ENCODE results near the gene IFIT2.

Gene IFIT2

DNA sequence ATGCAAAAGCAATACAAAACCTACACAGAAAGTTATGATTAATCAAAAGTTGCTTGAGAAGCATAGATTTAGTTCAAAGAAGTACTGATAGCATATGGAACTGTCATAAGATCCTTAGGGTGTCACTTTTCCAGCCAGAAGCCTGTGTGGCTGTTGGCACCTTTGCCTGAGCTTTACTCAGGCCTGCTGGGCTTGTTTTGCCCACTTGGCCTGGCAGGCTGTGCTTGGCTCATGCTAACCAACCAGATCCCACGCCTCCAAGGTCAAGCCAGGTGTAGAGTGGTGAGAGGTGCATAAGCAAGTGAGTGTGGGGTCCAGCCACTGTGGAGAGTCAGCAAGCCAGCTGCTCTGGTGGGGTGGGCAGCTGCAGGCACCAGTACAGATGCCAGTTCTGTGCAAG is 38.3 kb upstream of the IFIT2 start:
- no peak overlapping the region for H3K4me3 ChIP-seq (ENCODE audit: low read depth, low read length)
- H3K9ac ChIP-seq (ENCODE audit: low read length): no peak overlapping the region
- no peak overlapping the region for H3K27ac ChIP-seq (ENCODE audit: low read depth, low read length)
- peaks cover 3% of the 10 kb centered on the region; the same call in 1 of the 2 replicates for H3K4me1 ChIP-seq (ENCODE audit: control insufficient read depth, insufficient read depth, low read length)
- peaks cover 6% of the 10 kb centered on the region; the same call in 1 of the 2 replicates for H3K9me3 ChIP-seq (ENCODE audit: control insufficient read depth, insufficient read depth, low read depth, low read length)
- H3K27me3 ChIP-seq (ENCODE audit: control insufficient read depth, insufficient read depth, low read length): no peaks in the 10 kb centered on the region
- no peaks in the 10 kb centered on the region for H3K36me3 ChIP-seq (ENCODE audit: control insufficient read depth, insufficient read depth, low read length)

DNA sequence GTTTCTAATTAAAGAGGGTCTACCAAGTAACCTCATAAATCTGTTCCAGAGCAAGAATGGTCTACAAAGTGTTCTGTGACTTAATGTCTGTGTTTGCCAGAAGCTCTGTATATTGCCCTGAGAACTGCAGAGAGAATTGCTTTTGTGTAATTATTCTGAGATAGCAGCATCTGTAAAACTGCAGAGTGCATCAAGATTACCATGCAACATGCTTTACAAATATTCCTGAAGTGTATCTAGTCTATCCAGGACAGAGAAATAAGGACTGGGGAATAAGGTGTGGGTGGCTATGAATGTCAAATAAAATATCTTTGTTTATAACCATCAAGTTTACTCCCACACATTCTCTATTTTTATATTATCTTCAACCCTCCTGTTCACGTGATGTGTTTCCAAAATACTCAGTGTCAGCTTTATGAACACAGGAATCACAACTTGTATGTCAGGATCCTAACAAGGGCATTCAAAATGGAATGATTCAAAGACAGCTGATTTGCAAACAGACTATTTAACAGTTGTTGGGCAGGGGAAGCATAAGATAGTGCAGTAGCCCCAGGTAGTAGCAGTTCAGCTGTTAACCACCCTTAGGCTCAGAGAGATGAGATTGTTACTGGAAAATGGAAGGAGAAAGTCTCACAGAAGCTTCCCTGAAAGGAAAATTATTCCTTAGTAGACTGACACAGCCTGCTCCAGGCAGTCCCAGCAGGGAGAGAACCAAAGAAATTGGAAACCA is 35.0 kb upstream of the IFIT2 start:
- Histone ChIP-seq H3K4me1 (ENCODE audit: control insufficient read depth, insufficient read depth, low read length) (no peaks in the 10 kb centered on the region; the same call in 1 of the 2 replicates), H3K9me3 (ENCODE audit: control insufficient read depth, insufficient read depth, low read depth, low read length) (peaks cover 6% of the 10 kb centered on the region; the same call in 1 of the 2 replicates), H3K27ac (ENCODE audit: low read depth, low read length) (no peak overlapping the region), H3K9ac (ENCODE audit: low read length) (no peak overlapping the region), H3K4me3 (ENCODE audit: low read depth, low read length) (no peak overlapping the region), H3K27me3 (ENCODE audit: control insufficient read depth, insufficient read depth, low read length) (no peaks in the 10 kb centered on the region), H3K36me3 (ENCODE audit: control insufficient read depth, insufficient read depth, low read length) (no peaks in the 10 kb centered on the region)

DNA sequence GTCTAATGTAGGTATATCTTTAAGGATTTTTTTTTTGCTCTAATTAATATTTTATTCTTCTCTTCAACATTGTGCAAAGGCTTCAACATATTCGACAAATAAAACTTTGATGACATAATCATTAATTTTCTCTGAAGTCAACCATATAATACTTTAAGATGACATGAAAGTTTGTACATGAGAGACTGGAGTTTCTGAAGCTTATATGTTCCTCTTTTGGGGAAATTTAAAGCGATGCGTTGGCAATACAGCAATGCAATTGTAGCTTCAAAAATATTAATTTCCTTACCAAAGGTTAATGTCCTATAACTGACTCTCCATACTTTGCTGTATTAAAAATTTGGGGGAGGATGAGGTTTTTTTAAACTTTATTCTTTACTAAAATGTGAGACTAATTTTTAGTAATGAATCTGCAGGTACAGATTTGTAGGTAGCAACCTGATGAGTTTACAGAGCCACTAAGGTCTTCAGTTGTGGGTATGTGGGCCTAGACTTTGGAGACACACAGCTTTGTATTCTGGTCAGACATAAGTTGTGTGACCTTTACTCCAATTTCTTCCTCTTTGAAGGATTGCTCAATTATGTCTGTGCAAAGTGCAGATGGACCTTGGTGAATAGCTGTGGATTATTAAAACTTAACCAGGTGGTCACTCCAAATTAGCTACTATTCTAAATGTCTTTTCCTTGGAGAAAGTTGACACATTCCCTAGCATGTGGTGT is 32.3 kb upstream of the IFIT2 start:
- Histone ChIP-seq H3K9ac (ENCODE audit: low read length) (no peak overlapping the region), H3K4me1 (ENCODE audit: control insufficient read depth, insufficient read depth, low read length) (no peaks in the 10 kb centered on the region), H3K27me3 (ENCODE audit: control insufficient read depth, insufficient read depth, low read length) (no peaks in the 10 kb centered on the region), H3K4me3 (ENCODE audit: low read depth, low read length) (no peak overlapping the region), H3K36me3 (ENCODE audit: control insufficient read depth, insufficient read depth, low read length) (no peaks in the 10 kb centered on the region), H3K27ac (ENCODE audit: low read depth, low read length) (no peak overlapping the region), H3K9me3 (ENCODE audit: control insufficient read depth, insufficient read depth, low read depth, low read length) (no peaks in the 10 kb centered on the region)

DNA sequence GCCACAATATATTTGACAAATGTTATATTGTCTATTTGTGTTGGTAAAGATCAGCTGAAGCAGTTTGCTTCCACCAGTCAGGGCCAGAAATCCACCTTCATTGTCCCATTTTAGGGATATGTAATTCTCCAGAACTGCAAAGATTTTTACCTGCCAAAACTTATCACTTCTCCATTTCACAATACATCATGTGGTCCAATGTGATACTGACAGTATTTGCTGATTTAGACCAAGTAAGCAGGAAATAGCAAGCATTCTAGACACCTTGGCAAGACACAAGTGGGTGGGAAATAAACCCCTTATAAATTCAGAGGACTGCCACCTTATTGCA is 31.7 kb upstream of the IFIT2 start:
- no peak overlapping the region for H3K27ac ChIP-seq (ENCODE audit: low read depth, low read length)
- no peaks in the 10 kb centered on the region for H3K4me1 ChIP-seq (ENCODE audit: control insufficient read depth, insufficient read depth, low read length)
- H3K4me3 ChIP-seq (ENCODE audit: low read depth, low read length): no peak overlapping the region
- no peak overlapping the region for H3K9ac ChIP-seq (ENCODE audit: low read length)
- H3K27me3 ChIP-seq (ENCODE audit: control insufficient read depth, insufficient read depth, low read length): no peaks in the 10 kb centered on the region
- no peaks in the 10 kb centered on the region for H3K36me3 ChIP-seq (ENCODE audit: control insufficient read depth, insufficient read depth, low read length)
- H3K9me3 ChIP-seq (ENCODE audit: control insufficient read depth, insufficient read depth, low read depth, low read length): no peaks in the 10 kb centered on the region

DNA sequence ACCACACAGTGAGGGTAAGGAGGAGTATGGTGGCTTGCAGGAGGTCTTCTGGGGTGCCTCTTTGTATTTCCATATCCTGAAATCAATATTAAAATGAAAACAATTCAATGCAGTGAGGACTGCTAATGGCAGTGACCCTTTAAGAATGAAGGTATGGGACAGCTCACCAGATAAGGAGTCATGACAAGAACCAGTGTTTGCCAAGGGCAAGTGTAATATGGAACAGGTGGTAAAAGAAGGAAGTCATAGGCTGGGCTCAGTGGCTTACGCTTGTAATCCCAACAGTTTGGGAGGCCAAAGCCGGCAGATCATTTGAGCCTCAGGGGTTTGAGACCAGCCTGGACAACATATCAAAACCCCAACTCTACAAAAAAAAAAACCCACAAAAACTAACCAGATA is 30.3 kb upstream of the IFIT2 start:
- no peak overlapping the region for H3K27ac ChIP-seq (ENCODE audit: low read depth, low read length)
- no peak overlapping the region for H3K9ac ChIP-seq (ENCODE audit: low read length)
- H3K9me3 ChIP-seq (ENCODE audit: control insufficient read depth, insufficient read depth, low read depth, low read length): no peaks in the 10 kb centered on the region

DNA sequence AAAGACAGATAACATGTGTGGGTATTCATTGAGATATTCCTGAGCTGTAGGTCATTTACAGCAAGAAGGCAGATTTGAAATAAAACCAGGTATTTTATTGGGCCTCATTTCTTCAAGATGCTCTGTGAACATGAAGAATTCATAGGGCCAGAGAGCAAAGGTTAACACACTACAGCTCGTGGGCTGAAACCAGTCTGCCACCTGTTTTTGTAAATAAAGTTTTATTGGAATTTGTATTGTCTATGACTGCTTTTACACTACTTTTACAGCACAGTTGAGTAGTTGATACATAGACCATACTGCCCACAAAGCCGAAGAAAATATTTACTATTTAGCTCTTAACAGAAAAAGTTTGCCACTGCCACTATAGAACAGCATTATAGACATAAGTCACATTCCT is 28.2 kb upstream of the IFIT2 start:
- Histone ChIP-seq H3K27me3 (ENCODE audit: control insufficient read depth, insufficient read depth, low read length) (no peaks in the 10 kb centered on the region), H3K9me3 (ENCODE audit: control insufficient read depth, insufficient read depth, low read depth, low read length) (no peaks in the 10 kb centered on the region), H3K36me3 (ENCODE audit: control insufficient read depth, insufficient read depth, low read length) (no peaks in the 10 kb centered on the region), H3K4me1 (ENCODE audit: control insufficient read depth, insufficient read depth, low read length) (0 out of 2 replicates have a peak, but pooled peaks cover 5% of the 10 kb centered on the region), H3K4me3 (ENCODE audit: low read depth, low read length) (no peak overlapping the region), H3K9ac (ENCODE audit: low read length) (no peak overlapping the region), H3K27ac (ENCODE audit: low read depth, low read length) (no peak overlapping the region)

More for the DNA sequence above, 30.3 kb upstream of the IFIT2 start:
- Histone ChIP-seq H3K4me3 (ENCODE audit: low read depth, low read length) (no peak overlapping the region), H3K27me3 (ENCODE audit: control insufficient read depth, insufficient read depth, low read length) (no peaks in the 10 kb centered on the region), H3K4me1 (ENCODE audit: control insufficient read depth, insufficient read depth, low read length) (no peaks in the 10 kb centered on the region), H3K36me3 (ENCODE audit: control insufficient read depth, insufficient read depth, low read length) (no peaks in the 10 kb centered on the region)

DNA sequence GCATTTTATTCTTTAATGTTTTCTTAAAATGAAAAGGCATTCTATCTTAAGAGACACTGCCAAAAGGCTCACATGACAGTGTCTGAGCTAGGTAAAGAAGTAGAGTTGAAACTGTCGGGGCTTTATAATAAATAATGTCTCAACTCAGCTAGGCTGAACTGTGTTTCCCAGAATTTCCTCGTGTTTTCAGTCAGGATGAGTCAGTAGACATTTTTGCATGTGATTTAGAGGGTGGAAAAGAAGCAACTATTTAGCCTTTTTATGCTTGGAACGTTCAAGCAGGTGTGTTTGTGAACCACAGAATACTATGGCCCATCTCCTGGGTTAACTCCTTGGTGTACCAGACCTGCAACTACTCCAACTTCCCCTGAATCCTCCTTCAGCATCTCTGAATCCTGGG is 26.9 kb upstream of the IFIT2 start:
- Histone ChIP-seq H3K4me1 (ENCODE audit: control insufficient read depth, insufficient read depth, low read length) (0 out of 2 replicates have a peak, but pooled peaks cover 5% of the 10 kb centered on the region), H3K9ac (ENCODE audit: low read length) (no peak overlapping the region), H3K27ac (ENCODE audit: low read depth, low read length) (no peak overlapping the region), H3K27me3 (ENCODE audit: control insufficient read depth, insufficient read depth, low read length) (no peaks in the 10 kb centered on the region), H3K36me3 (ENCODE audit: control insufficient read depth, insufficient read depth, low read length) (no peaks in the 10 kb centered on the region), H3K9me3 (ENCODE audit: control insufficient read depth, insufficient read depth, low read depth, low read length) (no peaks in the 10 kb centered on the region), H3K4me3 (ENCODE audit: low read depth, low read length) (no peak overlapping the region)

DNA sequence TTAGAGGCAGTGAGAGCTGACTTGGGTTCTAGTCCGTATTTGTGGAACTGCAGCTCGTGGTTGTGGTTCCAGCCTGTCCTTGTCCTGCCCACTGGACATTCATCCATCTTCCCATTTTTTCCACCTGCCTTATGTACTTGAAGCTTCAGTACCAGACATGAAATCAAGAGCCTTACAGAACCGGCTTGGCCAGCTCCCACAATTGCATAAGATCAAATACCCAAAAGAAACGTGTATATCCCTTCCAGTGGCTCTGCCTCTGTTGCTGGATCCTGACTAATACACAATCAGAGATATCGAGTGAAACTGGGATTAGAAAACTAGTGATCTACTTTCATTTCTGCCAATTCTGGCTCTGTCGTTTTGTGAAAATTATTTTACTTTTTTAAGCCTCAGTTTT is 26.5 kb upstream of the IFIT2 start:
- Histone ChIP-seq H3K27ac (ENCODE audit: low read depth, low read length) (no peak overlapping the region), H3K9ac (ENCODE audit: low read length) (no peak overlapping the region), H3K9me3 (ENCODE audit: control insufficient read depth, insufficient read depth, low read depth, low read length) (no peaks in the 10 kb centered on the region), H3K4me1 (ENCODE audit: control insufficient read depth, insufficient read depth, low read length) (0 out of 2 replicates have a peak, but pooled peaks cover 5% of the 10 kb centered on the region), H3K4me3 (ENCODE audit: low read depth, low read length) (no peak overlapping the region), H3K36me3 (ENCODE audit: control insufficient read depth, insufficient read depth, low read length) (no peaks in the 10 kb centered on the region), H3K27me3 (ENCODE audit: control insufficient read depth, insufficient read depth, low read length) (no peaks in the 10 kb centered on the region)

DNA sequence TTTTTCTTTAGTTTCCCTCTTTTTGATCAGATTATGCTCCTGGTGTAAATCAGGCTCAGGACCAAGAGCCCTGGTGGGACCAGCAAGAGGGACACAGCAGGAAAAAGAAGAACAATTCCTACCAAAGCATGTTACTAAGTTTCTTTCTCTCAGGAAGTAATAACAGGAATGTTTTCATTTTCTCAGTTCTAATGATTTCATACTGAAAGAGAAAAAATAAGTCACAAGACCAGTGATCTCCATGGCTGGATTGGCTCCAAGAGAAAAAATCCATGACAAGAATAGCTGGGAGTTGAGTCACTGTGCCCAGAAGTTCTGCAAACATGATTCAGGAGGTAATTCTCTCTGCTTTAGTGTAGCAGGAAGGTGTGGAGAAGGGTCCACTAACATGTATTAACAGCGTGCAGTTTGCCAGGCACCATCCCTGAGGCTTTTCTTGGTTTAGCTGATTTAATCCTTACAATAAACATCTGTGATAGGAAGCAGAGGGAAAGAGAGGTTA is 23.8 kb upstream of the IFIT2 start:
- Histone ChIP-seq H3K9me3 (ENCODE audit: control insufficient read depth, insufficient read depth, low read depth, low read length) (no peaks in the 10 kb centered on the region), H3K27me3 (ENCODE audit: control insufficient read depth, insufficient read depth, low read length) (no peaks in the 10 kb centered on the region), H3K27ac (ENCODE audit: low read depth, low read length) (no peak overlapping the region), H3K9ac (ENCODE audit: low read length) (no peak overlapping the region), H3K36me3 (ENCODE audit: control insufficient read depth, insufficient read depth, low read length) (no peaks in the 10 kb centered on the region), H3K4me3 (ENCODE audit: low read depth, low read length) (no peak overlapping the region), H3K4me1 (ENCODE audit: control insufficient read depth, insufficient read depth, low read length) (peaks cover 5% of the 10 kb centered on the region; the same call in 1 of the 2 replicates)

DNA sequence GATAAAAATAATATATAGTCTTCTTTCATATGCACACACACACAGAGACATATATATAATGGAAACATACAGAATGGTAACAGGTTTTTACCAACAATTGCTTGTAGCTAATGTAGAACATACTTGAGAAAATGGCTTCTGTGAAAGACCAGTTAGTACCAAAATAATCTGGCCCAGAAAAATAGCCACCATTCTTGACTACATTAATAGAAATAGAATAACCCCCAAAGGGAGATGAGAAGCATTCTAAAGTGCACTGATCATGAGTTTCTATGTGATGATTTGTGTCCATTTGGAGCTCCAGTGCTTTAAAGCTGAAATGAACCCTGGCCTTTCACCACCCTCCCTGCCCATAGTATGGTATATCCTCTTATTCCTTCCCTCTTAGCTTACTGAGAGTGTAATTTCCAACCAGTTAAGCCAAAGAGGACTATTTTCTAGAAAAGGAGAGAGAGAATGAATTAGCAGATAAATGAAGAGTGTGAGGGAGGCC is 22.9 kb upstream of the IFIT2 start:
- Histone ChIP-seq H3K9me3 (ENCODE audit: control insufficient read depth, insufficient read depth, low read depth, low read length) (no peaks in the 10 kb centered on the region), H3K4me1 (ENCODE audit: control insufficient read depth, insufficient read depth, low read length) (peaks cover 12% of the 10 kb centered on the region), H3K9ac (ENCODE audit: low read length) (no peak overlapping the region), H3K27me3 (ENCODE audit: control insufficient read depth, insufficient read depth, low read length) (no peaks in the 10 kb centered on the region), H3K36me3 (ENCODE audit: control insufficient read depth, insufficient read depth, low read length) (no peaks in the 10 kb centered on the region), H3K27ac (ENCODE audit: low read depth, low read length) (no peak overlapping the region), H3K4me3 (ENCODE audit: low read depth, low read length) (no peak overlapping the region)

DNA sequence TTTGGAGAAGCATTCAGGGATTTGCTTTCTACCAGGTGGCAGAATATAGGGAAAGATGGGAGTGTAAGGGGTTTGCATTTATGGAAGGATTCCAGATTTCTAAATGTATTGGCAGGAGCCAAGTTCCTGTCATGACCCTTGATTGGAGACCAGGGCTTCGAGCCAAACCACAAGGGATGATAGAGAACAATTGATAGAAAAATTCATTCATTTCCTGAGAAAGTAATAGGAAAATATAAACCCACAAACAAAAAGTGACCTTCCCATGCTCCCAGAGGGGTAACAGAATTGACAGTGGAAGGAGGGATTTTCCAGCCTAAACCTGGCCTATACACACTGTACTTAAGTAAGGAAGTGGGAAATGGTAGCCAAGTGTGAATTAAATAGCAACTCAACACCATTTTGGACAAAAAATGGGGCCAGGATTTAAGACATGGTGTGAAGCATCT is 22.4 kb upstream of the IFIT2 start:
- no peak overlapping the region for H3K9ac ChIP-seq (ENCODE audit: low read length)
- H3K27ac ChIP-seq (ENCODE audit: low read depth, low read length): no peak overlapping the region
- no peak overlapping the region for H3K4me3 ChIP-seq (ENCODE audit: low read depth, low read length)
- peaks cover 16% of the 10 kb centered on the region for H3K4me1 ChIP-seq (ENCODE audit: control insufficient read depth, insufficient read depth, low read length)
- no peaks in the 10 kb centered on the region for H3K27me3 ChIP-seq (ENCODE audit: control insufficient read depth, insufficient read depth, low read length)
- H3K9me3 ChIP-seq (ENCODE audit: control insufficient read depth, insufficient read depth, low read depth, low read length): no peaks in the 10 kb centered on the region
- H3K36me3 ChIP-seq (ENCODE audit: control insufficient read depth, insufficient read depth, low read length): no peaks in the 10 kb centered on the region

All from HUES6 (cell line).